NCI-H2171 treated with DMSO at 0.1 percent for 48 hours (cell line): Measurements from ENCODE around the gene NRXN2.

Experiments used
- DNase-seq: peaks from one replicate; lab custom pipeline; 2025; lab: John Stamatoyannopoulos, UW

NRXN2 gene

GRCh38 chr11:64627371-64627770 is 95.6 kb downstream of the NRXN2 start:
- peak; percentile 98 for DNase-seq

- no peak for DNase-seq
Observed at GRCh38 chr11:64626637-64627036, 96.4 kb downstream of the NRXN2 start.

- no peak for DNase-seq
Observed at GRCh38 chr11:64624883-64625481, 98.0 kb downstream of the NRXN2 start.

- DNase-seq, result no peak
Observed at GRCh38 chr11:64622681-64623080, 100.3 kb downstream of the NRXN2 start.

GRCh38 chr11:64621283-64622019 is 101.5 kb downstream of the NRXN2 start:
- no peak for DNase-seq

GRCh38 chr11:64620381-64620971 is 102.5 kb downstream of the NRXN2 start:
- DNase-seq, result no peak

- no peak for DNase-seq
Observed at GRCh38 chr11:64619811-64620380, 103.1 kb downstream of the NRXN2 start.

- no peak for DNase-seq
Observed at GRCh38 chr11:64619196-64619595, 103.8 kb downstream of the NRXN2 start.

- DNase-seq, result no peak
Observed at GRCh38 chr11:64616817-64617216, 106.2 kb downstream of the NRXN2 start.

GRCh38 chr11:64614917-64615316 is 108.1 kb downstream of the NRXN2 start:
- no peak for DNase-seq

GRCh38 chr11:64613648-64614047 is 109.3 kb downstream of the NRXN2 start:
- no peak for DNase-seq

- DNase-seq, result no peak
Observed at GRCh38 chr11:64611869-64612646, 110.9 kb downstream of the NRXN2 start.

- DNase-seq, result no peak
Observed at GRCh38 chr11:64611176-64611575, 111.8 kb downstream of the NRXN2 start.

GRCh38 chr11:64610596-64610995 is 112.4 kb downstream of the NRXN2 start:
- DNase-seq, result no peak

- peak; percentile 16 for DNase-seq
Observed at GRCh38 chr11:64609436-64610047, 113.5 kb downstream of the NRXN2 start.

GRCh38 chr11:64608636-64609035 is 114.4 kb downstream of the NRXN2 start:
- DNase-seq, result no peak

- DNase-seq, result no peak
Observed at GRCh38 chr11:64608046-64608445, 115.0 kb downstream of the NRXN2 start.

GRCh38 chr11:64607381-64607985 is 115.5 kb downstream of the NRXN2 start:
- DNase-seq, result no peak

- no peak for DNase-seq
Observed at GRCh38 chr11:64606796-64607380, 116.1 kb downstream of the NRXN2 start.

GRCh38 chr11:64605656-64606585 is 117.1 kb downstream of the NRXN2 start:
- DNase-seq, result no peak
